Urothelium cell line (cell line): Measurements from ENCODE around the gene ENTHD1.

Source experiments
- DNase-seq: peaks from one replicate; pipeline ENCODE4 v3.0.0; 2011; ENCODE audit warnings: low spot score, mixed read lengths
- FAIRE-seq: peaks from 2 replicates; lab custom pipeline; 2011; peaks lifted over from hg19 to GRCh38; lab: Jason Lieb, UNC

ENTHD1 gene, protein sequence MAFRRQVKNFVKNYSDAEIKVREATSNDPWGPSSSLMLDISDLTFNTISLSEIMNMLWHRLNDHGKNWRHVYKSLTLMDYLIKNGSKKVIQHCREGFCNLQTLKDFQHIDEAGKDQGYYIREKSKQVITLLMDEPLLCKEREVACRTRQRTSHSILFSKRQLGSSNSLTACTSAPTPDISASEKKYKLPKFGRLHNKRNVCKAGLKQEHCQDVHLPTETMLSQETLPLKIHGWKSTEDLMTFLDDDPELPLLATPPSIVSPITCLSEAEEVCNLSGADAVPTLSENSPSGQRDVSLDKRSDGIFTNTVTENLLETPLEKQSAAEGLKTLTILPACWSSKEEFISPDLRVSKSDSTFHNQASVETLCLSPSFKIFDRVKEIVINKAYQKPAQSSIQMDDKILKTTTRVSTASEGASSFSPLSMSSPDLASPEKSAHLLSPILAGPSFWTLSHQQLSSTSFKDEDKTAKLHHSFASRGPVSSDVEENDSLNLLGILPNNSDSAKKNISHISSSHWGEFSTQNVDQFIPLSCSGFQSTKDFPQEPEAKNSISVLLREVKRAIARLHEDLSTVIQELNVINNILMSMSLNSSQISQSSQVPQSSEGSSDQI

DNA sequence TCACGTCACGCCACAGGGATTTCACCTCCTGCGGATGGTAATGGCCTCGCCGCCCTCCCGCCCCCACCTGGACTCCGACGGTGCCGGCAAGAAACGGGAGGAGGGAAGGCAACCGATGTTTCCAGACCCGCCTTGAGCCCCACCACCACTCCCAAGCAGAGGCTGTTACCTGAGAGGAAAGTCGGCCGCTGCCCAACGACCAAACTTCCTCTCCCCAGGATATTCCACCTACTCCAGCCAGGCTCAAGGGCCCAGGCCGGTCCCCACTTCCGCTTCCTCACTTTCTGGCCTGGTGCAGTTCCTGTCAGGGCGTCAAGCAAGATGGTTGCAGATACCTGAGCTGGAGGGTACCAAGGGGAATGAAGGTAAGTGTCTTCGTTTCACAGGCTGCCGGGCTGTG is at the start of gene ENTHD1:
Gene ENTHD1, minus strand, starts transcription at position 235 of the 400 bp plus-strand sequence. CDS start 6,012 bp downstream, outside the sequence.
- DNase-seq (no peak), FAIRE-seq (no peak)

DNA sequence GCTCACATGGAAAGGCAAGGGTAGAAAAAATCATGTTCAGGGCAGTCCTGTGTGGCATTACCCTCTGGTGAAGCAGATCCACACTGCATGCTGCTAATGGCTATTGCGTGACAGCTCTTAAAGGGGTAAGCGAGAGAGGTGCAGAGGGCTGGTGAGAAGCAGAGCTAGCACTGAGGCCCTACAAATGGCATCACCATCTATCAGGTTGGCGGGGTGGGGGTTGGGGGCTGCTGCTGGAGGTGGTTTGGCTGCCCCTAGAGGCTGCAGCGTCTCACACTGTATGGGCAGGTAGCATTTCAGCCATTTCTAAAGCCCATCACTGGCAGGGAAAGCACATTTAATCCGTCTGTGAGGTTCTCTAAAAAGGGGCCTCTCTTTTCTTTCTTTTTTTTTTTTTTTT is 49.8 kb upstream of the ENTHD1 start:
- DNase-seq (no peak), FAIRE-seq (no peak)

DNA sequence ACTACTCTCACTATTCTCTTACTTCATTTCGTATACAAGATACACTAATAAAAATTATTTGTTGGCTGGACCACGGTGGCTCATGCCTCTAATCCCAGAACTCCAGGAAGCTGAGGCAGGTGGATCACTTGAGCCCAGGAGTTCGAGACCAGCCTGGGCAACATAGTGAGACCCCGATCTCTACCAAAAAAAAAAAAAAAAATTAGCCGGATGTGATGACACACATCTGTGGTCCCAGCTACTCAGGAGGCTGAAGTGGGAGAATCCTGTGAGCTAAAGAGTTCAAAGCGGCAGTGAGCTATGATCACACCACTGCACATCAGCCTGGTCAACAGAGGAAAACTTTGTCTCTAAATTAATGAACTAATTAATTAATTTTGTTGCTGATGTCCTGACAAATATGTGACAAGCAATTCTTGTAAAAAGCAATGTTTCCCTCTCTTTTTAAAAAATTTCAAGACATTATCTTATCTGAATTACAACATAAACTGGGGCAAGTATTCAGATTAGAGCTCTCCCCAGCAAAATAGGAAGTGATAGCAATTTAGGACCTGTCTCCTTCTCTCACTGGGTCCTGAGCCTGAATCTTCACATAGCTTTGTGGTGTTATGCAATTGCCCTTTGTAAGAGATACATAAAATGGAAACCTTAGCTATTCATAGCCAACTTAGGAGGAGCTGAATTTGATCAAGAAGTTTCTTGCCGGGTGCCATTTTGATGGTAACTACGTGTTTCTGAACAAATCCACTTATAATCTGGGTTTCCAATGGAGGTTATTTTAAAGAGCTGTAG is 49.1 kb upstream of the ENTHD1 start:
- no peak for FAIRE-seq
- DNase-seq: no peak

DNA sequence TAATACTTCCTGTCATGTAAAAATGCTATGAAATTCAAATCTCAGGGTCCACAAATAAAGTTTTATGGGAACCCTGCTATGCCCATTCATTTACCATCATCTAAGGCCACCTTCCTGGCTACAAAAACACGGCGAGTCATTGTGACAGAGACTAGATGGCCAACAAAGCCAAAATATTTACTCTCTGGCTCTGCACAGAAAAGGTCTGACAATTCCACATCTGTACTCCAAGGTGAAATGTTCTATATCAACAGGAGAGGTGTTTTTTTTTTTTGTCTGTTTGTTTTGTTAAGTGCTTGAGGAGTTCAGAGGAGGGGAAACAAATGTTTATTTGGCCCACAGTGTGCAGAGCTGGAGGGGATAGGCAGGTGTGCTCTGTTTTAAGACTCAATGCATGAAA is 48.0 kb upstream of the ENTHD1 start:
- FAIRE-seq (no peak), DNase-seq (no peak)

DNA sequence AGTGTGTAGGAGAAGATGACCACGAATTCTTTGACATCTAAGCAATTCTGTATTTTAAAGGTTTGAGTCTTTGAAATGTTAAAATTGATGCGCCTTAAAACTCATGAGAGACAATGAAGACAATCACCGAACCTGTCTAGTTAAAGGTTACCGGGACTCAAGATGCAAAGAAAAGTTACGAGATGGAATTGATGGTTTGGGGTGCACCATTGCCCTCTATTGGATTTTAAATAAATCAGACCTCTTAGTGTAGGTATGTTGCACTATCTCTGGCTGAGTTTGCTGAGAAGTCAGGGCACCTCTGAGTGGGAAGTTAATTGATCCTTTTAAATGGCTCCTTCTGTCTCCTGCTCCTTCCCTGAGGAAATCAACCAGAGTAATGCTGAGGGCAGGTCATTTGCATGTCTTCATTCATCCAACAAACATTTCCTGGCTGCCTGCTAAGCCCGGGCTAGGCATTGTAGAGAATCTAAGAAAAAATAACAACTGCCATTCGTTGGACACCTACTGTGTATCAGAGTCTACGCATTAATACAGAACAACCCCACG is 47.3 kb upstream of the ENTHD1 start:
- FAIRE-seq (no peak), DNase-seq (no peak)

DNA sequence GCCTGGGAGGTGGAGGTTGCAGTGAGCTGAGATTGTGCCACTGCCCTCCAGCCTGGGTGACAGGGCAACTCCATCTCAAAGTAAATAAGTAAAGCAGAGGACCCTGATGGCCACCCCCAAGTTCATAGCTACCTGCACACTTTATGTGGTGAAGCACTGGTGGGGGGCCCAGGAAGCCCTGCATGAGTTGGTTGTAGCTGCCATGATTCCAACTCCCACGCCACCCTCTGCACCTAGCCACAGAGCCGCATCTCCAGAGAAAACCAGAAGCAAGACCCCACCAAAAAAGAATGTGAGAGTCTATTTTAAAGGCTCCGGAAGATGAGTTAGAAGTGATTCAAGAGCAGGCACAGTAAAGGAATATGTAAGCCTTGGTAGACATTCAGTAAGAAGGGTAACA is 46.3 kb upstream of the ENTHD1 start:
- DNase-seq (no peak), FAIRE-seq (no peak)

DNA sequence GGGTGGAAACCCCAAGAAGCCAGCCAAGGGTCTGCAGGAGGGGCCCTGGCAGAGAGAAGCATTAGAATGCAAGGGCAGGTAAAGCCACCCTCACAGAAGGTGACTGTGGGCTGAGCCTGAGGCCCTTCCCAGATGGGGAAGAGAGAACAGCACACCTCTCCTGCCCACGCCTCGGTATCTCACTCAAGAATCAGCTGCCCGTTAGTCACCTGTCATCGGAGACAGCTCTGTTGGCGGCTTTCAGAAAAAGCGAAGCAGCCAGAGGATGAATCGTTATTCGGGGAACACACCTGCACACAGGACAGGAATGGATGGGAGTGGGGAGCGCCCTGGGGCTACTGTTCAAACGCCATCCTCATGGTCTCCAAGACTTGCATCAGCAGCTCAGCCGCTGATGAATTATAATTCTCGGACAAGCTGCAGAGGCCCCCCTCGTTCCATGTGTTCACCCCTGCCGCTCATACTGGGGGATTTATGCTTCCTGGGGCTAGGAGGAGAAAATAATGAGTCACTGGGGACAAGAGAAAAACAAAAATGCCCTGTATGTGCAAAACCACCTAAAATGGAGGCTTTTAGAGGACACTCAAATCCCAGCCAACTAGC is 45.0 kb upstream of the ENTHD1 start:
- DNase-seq (no peak), FAIRE-seq (peak; percentile 55)

DNA sequence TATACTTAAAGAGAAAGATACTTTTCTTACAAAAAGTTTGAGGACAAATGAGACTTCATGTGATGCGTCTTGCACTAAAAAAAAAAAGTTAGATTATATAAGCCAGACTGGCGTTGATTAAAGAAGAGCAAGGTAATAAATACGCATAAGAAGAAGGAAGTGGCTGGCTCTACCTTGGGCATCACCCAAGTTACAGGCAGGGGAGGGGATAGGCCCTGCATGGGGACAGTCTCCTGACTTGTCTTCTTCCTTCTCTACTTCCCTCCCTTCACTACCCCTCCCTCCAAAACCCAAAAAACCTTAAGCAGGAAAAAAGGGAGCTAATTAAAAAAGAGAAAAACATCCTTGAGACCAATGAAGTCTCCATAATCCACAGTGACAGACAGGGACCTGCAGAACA is 44.3 kb upstream of the ENTHD1 start:
- DNase-seq (no peak), FAIRE-seq (no peak)

DNA sequence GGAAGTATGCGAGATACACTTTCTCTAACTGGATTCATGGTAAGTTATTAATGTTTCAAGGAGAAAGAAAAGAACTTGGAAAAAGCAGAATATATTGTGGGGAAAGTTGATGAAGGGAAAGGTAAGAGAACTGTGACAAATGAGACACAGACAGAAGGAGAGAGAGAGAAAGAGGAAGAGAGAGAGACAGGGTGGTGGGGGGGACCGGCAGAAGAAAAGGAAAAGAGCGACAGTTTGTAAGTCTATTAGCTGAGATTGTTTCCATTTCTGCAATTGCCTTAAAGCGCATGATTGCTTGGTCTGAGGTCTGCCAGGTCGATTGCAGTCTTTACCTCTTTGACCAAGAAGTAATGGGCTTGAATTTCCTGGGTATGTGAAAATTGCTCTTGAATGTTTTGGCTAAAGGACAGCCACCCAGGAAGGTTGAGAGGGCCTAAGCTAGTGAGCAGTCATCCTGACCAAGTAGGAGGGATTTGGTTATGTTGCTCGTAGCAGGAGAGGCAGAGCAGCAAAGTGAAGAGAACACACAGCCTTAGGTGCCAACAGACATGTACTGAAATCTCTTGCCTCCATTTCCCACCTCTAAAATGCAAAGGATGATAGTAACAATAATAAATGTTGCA is 43.1 kb upstream of the ENTHD1 start:
- no peak for FAIRE-seq

DNA sequence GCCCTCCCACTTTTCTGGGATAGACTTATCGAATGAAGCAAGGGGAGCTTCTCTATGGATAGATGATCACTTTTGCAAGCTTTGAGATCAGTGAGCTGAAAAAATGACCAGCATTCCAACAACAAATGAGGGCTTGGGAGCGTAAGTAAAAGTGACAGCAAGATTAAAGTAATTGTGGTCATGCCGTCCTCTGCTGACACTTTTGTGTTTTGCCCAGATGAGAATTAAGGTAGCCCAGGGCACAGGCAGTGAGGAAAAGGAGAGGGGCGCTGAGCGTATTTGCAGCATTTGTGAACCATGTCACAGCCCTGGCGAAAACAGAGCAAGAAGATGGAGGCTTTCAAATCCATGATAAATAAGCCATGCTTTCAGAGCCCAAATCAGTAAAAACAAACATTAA is 42.1 kb upstream of the ENTHD1 start:
- DNase-seq: no peak
- FAIRE-seq: no peak

More for the DNA sequence above, 43.1 kb upstream of the ENTHD1 start:
- DNase-seq: no peak

DNA sequence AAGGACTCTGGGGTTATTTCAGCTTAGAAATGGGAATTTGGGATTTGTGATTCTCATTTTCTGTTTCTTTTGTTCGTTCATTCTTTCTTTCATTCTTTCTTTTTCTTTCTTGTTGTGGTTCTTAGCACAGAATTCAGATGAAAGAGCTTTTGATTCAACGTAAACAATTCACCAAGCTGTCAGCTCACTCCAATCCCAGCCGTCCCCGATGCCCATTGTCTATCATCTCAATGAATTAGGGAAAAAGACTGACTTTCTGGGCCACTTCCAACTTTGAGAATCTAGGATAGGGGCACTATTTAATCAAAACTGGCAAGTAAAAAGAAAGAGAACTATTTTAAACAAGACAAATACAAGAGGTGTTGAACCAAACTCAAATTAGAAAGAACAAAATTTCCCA is 41.6 kb upstream of the ENTHD1 start:
- FAIRE-seq (no peak), DNase-seq (no peak)

DNA sequence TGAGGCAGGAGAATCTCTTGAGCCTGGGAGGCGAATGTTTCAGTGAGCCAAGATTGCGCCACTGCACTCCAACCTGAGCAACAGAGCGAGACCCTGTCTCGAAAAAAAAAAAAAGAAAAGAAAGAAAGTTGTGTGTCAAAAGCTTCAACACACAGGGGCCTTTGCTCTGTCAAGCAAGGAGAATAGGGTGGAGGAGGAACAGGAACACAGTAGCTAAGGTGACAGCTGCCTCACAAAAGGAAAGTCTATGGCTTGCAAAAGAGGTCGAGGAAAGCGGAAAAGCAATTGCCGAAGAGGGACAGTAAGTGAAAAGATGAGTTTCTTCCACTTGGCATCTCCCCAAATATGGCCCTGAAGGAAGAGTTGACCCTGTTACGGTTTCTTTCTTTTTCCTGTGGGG is 40.2 kb upstream of the ENTHD1 start:
- DNase-seq (no peak), FAIRE-seq (no peak)

DNA sequence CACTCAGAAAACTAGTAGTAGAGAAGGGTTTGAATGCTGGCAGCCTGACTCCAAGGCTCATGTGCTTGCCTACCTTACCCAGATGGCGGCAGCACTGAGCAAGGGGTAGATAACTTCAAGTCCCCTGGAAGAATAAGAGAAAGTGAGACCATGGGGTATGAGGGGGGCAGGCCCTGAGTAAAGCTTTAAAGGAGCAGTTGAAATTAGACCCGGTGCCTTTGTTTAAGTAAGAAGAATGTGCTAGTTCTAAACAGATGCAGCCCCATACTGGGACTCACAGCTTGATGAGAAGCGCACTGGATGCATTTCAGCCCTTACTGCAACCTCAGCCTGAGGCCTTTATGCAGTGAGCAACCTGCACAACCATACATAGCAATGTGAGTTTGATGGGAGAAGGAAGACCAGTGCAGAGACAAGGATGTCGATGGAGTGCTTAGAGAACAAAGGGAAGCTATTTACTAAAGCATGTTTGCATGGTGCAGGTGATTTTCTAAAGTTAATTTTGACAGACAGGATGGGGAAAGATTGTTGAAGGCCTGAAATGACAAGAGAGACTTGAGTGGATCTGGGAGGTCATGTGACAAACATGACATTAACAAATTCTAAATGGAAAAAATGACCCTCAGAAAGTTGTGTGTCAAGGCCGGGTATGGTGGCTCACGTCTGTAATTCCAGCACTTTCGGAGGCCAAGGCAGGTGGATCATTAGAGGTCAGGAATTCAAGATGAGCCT is 39.5 kb upstream of the ENTHD1 start:
- DNase-seq (no peak), FAIRE-seq (no peak)

DNA sequence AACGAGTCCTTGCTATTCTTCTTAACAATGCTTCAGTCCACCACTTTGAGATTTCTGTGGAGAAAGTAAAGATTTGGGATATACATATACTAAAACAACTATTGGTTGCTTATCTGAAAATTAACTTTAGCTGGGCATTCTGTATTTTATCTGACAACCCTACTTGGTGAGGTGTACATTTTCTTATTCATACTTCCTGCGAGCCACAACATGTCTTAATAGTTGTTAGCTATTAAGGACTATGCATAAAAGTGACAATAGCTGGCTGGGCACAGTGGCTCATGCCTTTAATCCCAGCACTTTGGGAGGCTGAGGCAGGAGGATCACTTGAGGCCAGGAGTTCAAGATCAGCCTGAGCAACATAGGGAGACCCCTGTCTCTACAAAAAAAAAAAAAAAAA is 38.6 kb upstream of the ENTHD1 start:
- DNase-seq (no peak), FAIRE-seq (no peak)

DNA sequence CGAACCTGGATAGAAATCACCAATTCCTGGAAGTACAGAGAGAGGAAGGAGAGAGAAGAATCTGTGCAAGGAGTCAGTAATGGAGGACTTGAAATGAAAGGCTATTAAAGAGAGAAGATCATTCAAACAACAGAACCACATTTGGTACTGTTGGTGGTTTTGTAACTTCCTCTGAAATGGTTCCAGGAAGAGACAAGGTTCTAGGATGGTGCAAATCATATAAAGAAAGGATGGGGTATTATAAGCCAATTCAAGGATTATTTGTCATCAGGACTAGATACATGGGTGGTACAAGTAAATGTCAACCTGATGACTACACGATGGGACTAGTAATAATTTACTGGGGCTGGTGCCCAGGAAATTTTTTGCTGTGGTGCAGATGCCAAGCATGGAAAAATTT is 37.7 kb upstream of the ENTHD1 start:
- FAIRE-seq (no peak), DNase-seq (no peak)

DNA sequence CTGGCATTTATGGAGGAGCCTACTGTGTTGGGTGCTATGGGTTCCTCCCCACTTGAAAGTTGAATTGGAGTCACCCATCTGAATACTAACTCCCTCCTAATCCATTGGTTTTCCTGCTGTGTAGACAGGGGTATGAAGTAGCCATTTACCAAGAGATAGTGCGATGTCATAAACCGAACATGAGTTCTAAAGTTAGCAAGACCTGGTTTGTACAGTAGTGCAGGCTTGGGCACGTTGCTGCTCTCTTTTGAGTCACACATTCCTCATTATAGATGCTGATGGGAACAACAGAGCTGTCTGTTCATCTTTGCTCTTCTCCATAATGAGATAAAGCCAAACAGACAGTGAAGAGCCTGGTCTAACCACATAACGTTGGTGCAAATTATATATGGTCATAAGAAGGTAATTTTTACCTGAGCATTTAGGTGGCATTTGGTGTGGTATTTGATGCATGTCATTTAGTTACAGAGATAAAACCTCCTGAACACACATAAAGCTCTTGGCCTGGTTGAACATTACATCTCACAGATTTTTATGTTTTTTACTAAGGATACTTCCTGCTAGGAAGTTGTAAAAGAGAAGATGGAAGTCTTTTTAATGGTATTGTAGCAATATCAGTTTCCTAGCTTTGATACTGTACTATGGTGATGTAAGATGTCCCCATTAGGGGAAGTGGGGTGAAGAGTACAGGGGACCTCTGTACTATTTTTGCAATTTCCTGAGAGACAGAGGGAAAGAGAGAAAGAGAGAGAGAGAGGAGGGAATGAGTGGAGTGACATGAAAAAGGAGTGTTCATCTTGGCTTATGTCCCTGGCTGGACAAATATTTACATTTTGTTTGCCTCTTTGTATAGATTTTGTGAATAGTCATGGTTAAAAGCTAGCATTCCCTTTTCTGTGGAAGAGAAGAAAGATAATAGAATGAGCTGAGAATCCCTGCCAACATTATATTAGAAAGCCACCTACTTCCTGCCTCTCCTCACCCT is 35.3 kb upstream of the ENTHD1 start:
- no peak for FAIRE-seq
- DNase-seq: no peak

DNA sequence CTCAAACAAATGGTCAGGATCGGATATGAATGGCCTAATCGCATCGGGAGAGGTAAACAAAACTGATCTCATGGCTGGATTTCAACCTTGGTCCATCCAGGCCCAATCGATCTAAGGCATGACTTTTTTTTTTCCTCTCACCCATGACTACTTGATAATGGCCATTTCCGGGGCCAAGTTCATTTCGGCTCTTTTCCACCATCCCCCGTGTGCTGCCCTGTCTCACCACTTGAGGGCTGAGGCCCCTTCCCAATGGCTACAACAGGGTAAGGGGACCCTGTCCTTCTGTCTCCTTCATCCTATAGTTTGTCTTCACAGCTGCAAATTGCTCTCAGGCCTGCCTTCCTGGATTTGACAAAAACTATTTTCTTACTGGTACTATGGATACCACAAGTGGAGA is 34.0 kb upstream of the ENTHD1 start:
- no peak for DNase-seq

DNA sequence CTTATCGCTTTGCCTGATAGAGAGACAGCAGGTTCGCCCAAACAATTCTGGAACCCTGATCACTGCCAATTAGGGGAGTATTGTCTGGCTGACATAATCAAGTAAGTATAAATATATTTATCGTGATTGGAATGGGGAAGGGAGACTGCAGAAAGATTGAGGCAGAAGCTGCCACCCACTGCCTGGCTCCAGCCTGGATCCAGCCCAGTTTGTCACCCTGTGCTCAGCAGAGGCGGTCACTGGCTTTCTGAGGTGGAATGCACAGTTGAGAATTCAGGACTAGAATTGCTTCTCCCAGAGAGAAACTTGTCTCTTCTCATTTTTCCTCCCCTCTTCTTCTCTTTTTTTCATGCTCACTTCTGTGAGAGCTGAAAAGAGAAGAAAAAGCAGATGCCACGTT is 33.2 kb upstream of the ENTHD1 start:
- DNase-seq (no peak), FAIRE-seq (no peak)

More for the DNA sequence above, 34.0 kb upstream of the ENTHD1 start:
- FAIRE-seq: no peak
